ENCODE results near the gene SLC49A3.
"Not testable (repeated sequence)": the region's sequence is repeated elsewhere in the genome, so short reads cannot be mapped to it uniquely, and the experiment has no call there.

SLC49A3 gene

DNA sequence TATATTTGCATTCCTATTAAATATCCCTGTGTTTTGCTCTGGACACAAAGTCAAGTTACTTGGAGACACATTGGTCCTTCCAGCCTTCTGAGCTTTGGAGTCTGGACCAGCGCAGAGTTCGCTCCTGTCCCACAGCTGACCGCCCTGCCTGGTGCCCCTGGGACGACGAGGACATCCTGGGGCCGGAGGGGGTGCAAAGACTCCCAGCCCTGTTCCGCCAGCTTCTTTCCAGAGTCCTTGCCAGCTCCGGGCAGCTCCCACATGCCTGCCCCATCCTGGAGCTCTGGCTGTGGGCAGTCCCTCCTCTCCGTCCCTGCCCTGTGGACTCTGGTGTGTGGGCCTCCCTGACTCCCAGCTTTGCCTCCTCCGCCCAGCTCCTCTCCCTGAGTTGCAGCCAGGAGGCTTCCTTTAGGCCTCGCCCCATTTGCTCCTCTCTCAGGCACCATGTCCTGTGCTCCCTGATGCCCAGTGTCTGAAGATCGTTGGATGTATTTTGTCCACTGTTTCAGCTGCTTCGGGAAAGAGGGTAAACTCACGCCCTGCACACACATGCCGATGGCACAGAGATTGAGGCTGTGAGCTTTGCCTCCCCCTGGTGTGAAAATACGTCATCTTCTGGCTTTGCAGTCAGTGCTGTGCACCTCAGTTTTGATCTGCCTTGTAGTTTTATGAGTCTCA lies 11.8 kb upstream of the SLC49A3 start:
- no peak for DNase-seq

- no peak for DNase-seq
Measured at GRCh38 chr4:699816-700580, 11.0 kb upstream of the SLC49A3 start.

DNA sequence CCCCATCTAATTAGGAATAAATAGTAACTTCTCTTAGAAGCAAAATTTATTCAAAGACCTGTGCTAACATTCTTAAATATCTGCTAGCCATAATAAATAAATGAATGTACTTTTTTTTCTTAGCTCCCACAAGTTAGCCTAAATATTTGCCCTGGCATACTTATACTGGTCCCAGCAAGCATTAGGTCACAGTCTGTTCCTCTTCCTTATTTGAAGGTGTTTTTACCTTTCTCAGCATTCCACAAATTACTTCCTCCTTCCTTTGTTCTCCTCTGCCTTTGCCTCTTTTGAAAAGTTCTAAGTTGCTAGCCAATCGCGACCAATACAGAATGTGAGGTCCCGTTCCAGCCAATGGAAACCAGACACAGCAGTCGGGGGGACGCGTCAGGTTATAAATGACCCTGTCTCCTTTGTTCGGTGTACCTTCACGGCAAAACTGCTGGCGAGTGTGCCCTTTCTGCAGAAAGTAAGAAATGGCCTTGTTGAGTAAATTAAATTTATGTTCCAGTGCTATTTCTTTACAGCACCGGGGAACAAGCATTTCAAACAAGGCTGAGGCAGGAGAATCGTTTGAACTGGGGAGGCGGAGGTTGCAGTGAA lies 5.5 kb upstream of the SLC49A3 start:
- not testable (repeated sequence) for DNase-seq

- DNase-seq, result no peak
Measured at GRCh38 chr4:692771-693554, 4.0 kb upstream of the SLC49A3 start.

- no peak for DNase-seq
Measured at GRCh38 chr4:689723-690122, 772 bp upstream of the SLC49A3 start.

- no peak for DNase-seq
Measured at GRCh38 chr4:687971-688853, 739 bp downstream of the SLC49A3 start.

DNA sequence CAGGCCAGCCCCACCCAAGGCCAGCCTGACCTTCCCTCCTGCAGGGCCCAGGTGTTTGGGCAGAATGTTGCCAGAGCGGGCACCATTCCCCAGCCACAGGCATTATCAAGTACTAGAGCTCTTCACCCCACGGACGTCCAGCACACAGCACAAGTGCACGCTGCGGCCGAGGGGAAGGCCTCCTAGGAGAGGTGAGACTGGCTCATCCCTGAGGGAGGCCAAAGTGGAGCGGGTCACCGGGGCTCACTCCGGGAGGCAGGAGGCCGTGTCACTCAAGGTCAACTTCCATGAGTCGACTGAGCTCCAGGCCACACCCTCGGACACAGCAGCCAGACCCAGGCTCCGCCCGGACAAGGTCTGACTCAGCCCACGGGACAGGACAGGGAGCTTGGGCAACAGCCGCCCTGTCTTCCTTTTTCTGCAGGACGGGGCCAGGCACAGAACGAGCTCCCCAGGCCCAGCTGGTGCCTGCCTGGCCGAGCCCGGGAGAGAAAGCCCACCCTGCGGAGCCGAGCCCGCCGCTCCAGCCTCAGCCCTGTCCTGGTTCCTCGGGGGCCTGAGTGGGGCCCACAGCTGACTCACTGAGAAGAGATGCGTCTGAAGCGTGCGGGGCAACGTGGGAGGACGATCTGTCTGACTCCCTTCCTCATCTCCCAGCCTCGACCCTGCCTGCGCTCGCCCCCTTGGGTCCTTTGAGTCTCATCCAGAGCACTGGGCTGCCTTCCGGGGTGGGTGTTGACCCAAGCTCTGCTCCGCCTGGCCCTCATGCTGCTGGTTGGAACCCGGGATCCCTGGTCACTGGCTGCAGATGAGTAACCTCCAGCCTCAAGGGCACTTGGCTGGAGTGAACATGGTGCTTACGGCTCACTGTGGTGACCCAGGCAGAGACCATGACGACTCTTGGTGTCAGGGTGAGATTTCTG lies 1.6 kb downstream of the SLC49A3 start:
- no peak for DNase-seq

DNA sequence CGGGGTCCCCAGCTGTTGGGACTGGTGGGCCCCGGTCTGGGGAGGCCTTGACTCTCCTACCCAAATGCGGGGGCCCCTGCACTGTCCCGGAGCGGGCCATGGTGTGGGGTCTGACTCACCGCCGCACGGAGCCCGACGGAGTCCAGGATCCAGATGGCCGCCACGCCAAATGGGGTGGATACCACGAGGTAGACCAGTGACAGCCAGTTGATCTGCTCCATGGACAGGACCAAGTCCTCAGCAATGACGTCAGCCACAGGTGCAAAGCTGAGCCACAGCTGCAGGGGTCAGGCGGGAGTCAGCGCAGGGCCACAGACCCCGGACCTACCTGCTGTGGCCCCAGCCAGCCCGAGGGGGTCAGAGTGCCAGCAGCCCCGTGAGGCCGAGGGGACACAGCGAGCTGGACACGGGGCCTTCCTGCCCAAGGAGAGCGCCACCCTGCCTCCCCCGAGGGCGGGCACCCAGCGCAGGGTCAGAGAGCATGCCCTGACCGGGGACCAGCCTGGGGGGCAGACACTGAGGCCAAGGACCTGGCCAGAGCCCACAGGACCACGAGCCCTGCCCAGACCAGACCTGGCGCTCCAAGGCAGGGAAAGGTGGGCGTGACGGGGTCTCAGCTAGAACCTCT lies 2.4 kb downstream of the SLC49A3 start:
- DNase-seq, result no peak

- no peak for DNase-seq
Measured at GRCh38 chr4:685679-686412, 3.1 kb downstream of the SLC49A3 start.

- DNase-seq, result no peak
Measured at GRCh38 chr4:684623-685327, 4.2 kb downstream of the SLC49A3 start.

DNA sequence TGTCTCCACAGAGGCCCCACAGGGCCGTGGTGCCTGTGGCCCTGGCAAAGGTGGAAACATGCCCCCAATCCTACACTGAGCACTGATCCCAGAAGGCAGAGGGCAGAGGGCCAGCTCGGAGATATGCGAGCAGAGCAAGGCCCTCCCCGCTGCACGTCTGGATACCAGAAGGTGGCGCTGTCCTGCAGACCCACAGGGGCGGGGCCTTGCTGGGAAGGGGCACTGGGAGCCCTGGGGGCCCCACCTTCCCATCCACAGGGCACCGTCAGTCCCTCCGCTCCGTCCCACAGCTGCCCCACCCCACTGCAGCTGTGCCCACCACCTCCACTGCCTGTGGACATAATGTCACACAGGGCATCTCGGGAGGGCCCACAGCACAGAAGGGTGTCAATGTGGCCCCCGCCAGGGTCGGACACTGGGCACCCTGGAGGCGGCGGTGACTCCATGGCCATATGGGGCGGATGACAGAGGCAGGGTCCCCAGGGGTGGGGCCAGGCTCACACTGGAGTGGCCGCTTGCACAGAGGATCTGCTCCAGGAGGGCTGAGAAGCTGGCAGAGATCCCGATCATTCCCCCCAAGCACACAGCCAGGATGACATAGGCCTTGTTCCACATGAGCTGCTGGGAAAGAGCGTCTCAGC lies 4.8 kb downstream of the SLC49A3 start:
- no peak for DNase-seq

DNA sequence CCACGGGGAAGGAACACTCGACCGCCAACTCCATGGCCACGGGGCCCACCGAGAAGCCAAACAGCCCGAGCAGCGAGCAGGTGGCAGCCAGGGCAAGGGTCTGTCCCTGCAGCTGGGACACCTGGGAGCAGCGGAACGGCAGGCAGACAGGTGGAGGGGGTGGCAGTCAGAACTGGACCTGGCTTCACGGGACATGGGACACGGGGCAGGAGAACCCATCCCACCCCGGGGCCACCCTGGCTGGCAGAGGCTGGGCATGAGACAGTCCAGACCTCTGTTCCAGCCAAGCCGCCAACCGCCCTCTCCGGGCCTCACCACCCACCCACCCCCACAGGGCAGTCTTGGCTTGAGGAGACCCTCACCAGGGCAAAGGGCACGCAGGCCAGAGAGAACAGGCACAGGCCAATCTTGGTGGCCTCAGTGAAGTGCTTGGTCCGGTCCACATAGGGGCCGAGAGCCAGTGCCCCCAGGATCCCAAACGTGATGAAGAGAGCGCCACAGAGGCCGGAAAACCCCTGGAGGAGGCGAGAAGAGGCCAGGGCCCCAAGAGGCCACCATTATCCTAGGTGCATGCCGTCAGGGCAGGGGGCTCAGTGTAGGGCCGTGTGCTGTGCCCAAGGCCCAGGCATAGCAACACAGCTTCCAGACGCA lies 5.6 kb downstream of the SLC49A3 start:
- DNase-seq, result no peak

GRCh38 chr4:682490-683172 lies 6.3 kb downstream of the SLC49A3 start:
- no peak for DNase-seq

DNA sequence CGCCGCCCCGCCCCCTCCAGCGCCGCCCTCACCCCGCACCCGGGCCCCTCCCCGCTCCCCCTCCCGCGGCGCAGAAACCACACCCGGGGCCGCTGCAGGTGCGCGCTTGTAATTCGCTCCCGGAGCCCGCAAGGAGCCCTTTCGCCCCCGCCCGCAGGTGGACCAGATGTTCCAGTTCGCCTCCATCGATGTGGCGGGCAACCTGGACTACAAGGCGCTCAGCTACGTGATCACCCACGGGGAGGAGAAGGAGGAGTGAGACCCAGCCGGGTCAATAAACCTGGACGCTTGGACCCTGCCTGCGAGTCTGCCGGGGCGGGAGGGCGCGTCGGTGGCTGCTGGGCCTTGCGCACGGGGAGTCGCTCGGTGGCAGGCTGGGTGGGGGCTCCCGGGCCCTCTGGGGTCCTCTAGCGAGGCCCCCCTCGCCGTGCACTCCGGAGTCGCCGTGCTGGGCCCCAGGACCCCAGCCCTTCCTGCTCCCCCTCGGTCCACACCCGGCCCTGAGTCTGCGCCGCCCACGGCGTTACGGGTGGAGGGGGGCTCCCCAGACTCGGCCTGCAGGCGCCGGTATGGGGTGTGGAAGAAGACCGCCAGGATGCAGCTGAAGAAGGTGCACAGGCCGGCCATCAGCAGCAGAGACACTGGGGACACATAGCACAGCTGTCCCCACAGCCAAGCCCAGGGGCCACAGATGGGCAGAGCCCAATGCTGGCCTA lies 7.1 kb downstream of the SLC49A3 start:
- peak; percentile 21 for DNase-seq

DNA sequence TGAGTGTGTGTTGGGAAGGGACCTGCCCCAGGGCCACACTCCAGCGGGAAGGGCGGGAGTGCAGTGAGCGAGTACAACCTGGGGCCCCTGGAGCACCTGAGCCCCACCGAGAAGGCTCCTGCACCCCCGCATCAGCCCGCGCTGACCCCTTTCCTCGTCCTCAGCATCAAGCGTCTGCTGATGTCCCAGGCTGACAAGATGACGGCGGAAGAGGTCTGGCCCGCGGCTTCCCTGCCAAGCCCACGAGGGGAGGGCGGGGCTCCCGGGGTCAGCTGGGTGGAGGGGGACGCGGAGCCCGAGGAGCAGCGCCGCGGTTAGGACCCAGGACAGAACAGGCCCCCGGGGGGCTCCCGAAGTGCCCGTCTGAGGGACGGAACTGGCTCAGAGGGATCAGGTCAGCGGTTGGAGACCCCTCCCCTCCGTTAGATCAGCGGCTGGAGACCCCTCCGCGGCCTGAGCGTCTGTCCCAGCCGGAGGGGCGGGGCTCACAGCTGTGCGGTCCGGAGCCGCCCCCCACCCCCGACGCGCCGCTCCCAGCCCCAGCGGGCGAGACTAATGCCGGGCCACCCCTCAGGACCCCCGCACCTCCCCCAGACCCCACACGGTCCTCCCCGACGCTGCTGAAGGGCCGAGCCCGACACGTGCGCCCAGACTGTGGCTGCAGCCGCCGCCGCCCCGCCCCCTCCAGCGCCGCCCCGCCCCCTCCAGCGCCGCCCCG lies 7.9 kb downstream of the SLC49A3 start:
- peak; percentile 40 for DNase-seq

GRCh38 chr4:680551-680927 lies 8.4 kb downstream of the SLC49A3 start:
- no peak for DNase-seq

Data from activated gamma-delta T cell (primary cell).